ENCODE measurements around the gene HSD17B12.

GRCh38 chr11:43899094-43899493 is 218.6 kb downstream of the HSD17B12 start:
- TF ChIP-seq ELF4 (CRISPR knock-in tag; IDR thresholded peaks at IDR 0.05; ENCODE audit: borderline replicate concordance) (no peak), HMGXB4 (CRISPR knock-in tag; IDR thresholded peaks at IDR 0.05; ENCODE audit: borderline replicate concordance in 1 of 2, low read depth in 1 of 2) (no peak), SMAD1 (CRISPR knock-in tag; IDR thresholded peaks at IDR 0.05; ENCODE audit: borderline replicate concordance, low read depth) (no peak), MTA3 (CRISPR knock-in tag; IDR thresholded peaks at IDR 0.05) (no peak), CEBPB (IDR thresholded peaks at IDR 0.05; ENCODE audit: borderline replicate concordance, low read depth, low read length) (no peak), PREB (CRISPR knock-in tag; IDR thresholded peaks at IDR 0.05) (no peak)
